C1 segment of cervical spinal cord (tissue), 14 donors: Measurements from ENCODE around the gene TAS1R1.
A peak's percentile ranks its signal among the peaks of the same experiment; 100 is the strongest.
"Not testable (repeated sequence)": the region's sequence is repeated elsewhere in the genome, so short reads cannot be mapped to it uniquely, and the experiment has no call there.

Experiments used
- DNase-seq, 14 donors: peaks; one replicate each; lab custom pipeline; 2025; lab: John Stamatoyannopoulos, UW

Gene TAS1R1

DNA sequence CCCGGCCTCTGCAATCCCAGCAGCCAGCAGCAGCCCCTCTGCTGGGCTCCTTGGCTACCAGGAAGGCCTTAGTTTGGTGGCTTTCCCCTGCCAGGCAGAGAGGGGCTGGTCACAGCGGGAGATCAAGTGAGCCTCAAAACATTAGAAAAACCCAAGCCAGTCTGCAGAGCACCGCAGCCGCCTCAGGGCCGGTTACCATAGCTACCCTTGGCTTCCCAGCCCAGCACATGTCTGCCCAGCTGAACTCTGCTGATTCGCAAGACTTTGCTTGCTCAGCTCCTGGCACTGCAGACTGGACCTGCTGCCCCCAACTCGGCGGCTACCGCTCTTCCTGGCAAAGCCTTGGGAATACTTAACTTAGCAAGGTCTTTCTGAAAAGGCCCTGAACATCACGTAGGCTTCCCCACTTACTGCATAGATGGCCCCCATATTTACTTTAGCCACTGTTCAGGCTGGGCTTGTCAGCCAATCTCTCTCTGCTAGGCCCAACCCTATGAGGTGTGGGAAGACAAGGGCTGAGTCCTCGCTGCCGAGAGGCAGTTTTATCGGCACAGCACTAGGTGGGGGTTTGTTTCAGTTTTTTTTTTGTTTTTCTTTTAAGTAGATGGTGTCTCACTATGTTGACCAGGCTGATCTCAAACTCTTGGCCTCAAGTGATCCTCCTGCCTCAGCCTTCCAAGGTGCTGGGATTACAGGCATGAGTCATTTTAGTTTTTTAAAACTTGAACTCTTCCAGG is 35.0 kb upstream of the TAS1R1 start:
- DNase-seq: peak in 8 of 14 donors; percentile 13 to 63 (median 44)

- DNase-seq: no peak
Observed at GRCh38 chr1:6521536-6521935, 33.6 kb upstream of the TAS1R1 start.

GRCh38 chr1:6523566-6523965 is 31.5 kb upstream of the TAS1R1 start:
- peak in 2 of 14 donors; percentile 7 to 33 for DNase-seq

DNA sequence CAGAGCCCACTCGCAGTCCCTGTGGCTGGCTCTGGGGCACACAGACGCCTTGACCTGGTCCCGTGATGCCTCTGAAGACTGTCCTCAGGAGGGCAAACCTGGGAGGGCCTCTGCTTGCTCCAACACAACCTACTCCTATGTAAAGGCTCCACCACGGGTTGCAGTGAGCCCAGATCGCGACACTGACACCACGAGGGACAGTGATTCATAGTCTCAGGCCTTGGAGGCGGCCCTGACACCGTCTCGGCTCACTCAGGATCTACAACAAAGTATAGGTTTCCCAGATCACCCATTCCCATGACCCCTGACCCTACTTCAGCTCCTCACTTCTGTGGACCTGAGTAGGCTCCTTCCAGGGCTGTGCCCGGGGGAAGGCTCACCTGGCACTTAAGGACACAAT is 28.8 kb upstream of the TAS1R1 start:
- DNase-seq: no peak

DNA sequence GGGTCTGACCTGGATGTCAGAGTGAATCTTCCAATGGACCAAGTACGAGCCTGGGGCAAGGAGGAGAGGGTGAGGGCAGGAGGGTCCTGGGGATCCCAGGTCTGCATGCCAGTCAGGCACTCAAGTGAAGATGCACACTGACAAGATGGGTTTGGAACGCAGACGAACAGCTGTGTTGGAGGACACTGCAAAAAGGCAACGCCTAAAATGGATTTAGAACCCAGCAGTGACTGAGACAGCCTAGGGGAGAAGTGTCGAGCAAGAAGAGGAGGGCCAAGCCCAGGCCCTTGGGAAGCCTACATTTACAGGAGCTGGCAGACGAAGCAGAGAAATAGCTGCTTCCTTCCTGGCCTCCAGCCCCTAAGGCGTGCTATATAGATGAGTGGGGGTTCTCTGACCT is 26.6 kb upstream of the TAS1R1 start:
- DNase-seq: no peak

GRCh38 chr1:6530504-6531160 is 24.5 kb upstream of the TAS1R1 start:
- no peak for DNase-seq

DNA sequence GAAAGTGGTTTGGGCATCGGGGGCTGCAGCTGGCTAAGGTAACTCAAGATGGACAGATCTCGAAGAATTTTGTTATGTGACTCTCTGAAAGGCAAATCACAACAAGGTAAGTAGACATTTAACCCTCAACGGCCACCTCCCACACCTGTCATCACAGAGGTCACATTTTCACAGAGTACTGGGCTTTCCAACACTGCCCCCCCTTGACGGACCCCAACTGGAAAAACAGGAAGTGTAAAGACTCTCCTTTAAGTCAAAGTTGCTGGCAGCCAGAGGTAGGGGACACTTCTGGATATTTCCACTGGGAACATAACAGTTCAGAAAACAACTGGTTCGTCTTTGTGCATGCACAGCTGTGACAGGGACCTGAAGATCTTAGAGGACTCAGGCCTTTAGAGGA is 23.1 kb upstream of the TAS1R1 start:
- no peak for DNase-seq

- DNase-seq: no peak
Observed at GRCh38 chr1:6534248-6534822, 20.8 kb upstream of the TAS1R1 start.

- DNase-seq: no peak
Observed at GRCh38 chr1:6535214-6535613, 19.9 kb upstream of the TAS1R1 start.

GRCh38 chr1:6536291-6536690 is 18.8 kb upstream of the TAS1R1 start:
- DNase-seq: no peak

- no peak for DNase-seq
Observed at GRCh38 chr1:6538956-6539355, 16.2 kb upstream of the TAS1R1 start.

DNA sequence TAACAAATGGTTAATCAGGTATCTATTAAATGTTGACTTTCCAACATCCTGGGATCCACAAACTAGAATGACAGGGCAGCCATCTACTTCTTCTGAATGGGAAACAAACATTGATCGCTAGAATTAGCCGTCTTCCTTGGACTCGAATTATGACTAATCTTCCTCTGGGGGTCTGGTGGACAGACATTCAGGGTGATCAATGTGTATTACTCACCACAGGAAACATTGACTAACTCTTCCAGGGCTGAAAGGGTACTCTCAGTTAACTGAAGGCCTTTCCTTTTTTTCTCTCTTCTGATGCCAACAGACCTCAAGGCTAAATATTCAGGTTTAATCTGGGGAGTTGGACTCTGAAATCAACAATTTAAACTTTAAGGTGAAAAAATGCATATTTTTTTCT is 10.3 kb upstream of the TAS1R1 start:
- no peak for DNase-seq

DNA sequence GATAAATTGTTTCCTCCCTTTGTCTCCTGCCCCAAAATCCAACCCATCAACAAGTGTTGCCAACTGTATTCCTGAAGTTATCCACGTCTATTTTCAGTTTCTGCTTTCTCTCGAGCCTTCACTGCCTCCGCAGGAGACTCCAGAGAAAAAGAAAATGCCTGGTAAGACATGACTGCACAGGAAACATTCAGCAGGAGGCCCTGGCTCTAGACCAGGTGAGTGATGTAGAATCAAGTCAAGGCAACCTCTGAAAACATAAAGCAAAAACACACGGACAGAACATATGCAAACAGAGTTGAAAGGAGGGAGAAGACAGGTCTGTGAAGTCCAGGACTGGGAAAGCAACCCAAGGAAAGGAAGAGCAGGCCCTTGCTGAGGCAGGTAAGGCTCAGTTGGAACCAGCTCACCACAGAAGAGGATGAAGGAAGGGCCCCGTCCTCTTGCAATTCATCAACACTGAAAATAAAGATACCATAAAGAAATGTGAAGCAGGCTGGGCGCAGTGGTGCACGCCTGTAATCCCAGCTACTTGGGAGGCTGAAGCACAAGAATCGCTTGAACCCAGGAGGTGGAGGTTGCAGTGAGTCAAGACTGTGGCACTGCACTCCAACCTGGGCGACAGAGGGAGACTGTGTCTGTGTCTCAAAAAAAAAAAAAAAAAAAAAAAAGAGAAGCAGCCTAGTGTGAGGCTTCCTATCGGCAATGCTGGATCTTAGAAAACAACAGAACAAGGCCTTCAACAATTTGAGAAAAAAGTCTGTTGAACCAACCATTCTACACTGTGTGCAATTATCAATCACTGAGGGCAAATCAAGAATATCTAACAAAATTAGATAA is 9.6 kb upstream of the TAS1R1 start:
- no peak for DNase-seq

- no peak for DNase-seq
Observed at GRCh38 chr1:6546326-6546725, 8.8 kb upstream of the TAS1R1 start.

GRCh38 chr1:6547301-6547700 is 7.8 kb upstream of the TAS1R1 start:
- no peak for DNase-seq

- peak; percentile 35 to 90 (median 84) for DNase-seq
Observed at GRCh38 chr1:6554031-6554906, 838 bp upstream of the TAS1R1 start, which contains the start of gene NOL9. Gene NOL9, minus strand, starts transcription at chr1:6554513. Its CDS starts 11 bp downstream, at chr1:6554502.

- DNase-seq: no peak
Observed at GRCh38 chr1:6557597-6557996, 2.5 kb downstream of the TAS1R1 start.

GRCh38 chr1:6559161-6559560 is 4.1 kb downstream of the TAS1R1 start:
- DNase-seq: not testable (repeated sequence)

DNA sequence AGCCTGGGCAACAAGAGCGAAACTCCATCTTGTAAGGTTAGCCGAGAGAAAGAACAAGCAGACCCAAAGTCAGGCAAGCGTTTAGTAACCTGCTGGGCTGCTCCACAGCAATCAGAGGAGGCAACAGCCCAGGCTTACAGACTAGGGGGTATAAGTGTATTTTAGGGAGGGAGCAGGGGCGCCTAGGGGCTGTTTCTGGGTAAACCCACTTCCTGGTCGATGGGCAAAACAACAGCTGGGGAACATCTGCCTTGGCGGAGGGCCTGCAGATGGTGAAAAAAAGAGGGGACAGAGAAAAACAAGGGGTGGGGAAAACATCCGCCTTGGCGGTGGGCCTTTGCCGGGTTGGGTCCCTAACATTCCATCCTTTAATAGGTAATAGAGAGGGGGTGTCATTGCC is 5.2 kb downstream of the TAS1R1 start:
- DNase-seq: no peak

GRCh38 chr1:6569033-6569432 is 13.9 kb downstream of the TAS1R1 start:
- DNase-seq: no peak

DNA sequence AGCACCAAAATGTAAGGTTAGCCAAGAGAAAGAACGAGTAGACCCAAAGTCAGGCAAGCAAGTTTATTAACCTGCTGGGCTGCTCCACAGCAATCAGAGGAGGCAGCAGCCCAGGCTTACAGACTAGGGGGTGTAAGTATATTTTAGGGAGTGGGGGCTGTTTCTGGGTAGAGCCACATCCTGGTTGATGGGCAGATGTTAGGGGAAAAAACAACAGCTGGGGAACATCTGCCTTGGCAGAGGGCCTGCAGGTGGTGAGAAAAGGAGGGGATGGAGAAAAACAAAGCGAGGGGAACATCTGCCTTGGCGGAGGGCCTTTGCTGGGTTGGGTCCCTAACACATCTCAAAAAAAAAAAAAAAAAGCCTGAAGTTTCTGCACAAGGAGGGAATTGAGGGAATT is 15.0 kb downstream of the TAS1R1 start:
- DNase-seq: no peak
